Neural progenitor cell (in vitro differentiated cells): ENCODE measurements around the gene RIC3.

Source experiments
- EZH2 ChIP-seq: fragments of 200-600 bp; sonication (generic); IDR thresholded peaks from 2 replicates; pipeline ENCODE4 v1.6.1; 2017; ENCODE audit warnings: antibody characterized with exemption, mild to moderate bottlenecking, moderate library complexity
- EZH2phosphoT487 ChIP-seq: fragments of 200-600 bp; sonication (generic); IDR thresholded peaks from 2 replicates; pipeline ENCODE4 v1.6.1; 2017; ENCODE audit warnings: antibody characterized with exemption
- TF ChIP-seq, protein P1 (sequence below): fragments of 200-600 bp; sonication (generic); IDR thresholded peaks from 2 replicates; pipeline ENCODE4 v1.5.1; 2017; ENCODE audit warnings: antibody characterized with exemption, mild to moderate bottlenecking

GRCh38 chr11:8087756-8088155, 81.1 kb downstream of the RIC3 start:
- TF ChIP-seq, protein P1, sequence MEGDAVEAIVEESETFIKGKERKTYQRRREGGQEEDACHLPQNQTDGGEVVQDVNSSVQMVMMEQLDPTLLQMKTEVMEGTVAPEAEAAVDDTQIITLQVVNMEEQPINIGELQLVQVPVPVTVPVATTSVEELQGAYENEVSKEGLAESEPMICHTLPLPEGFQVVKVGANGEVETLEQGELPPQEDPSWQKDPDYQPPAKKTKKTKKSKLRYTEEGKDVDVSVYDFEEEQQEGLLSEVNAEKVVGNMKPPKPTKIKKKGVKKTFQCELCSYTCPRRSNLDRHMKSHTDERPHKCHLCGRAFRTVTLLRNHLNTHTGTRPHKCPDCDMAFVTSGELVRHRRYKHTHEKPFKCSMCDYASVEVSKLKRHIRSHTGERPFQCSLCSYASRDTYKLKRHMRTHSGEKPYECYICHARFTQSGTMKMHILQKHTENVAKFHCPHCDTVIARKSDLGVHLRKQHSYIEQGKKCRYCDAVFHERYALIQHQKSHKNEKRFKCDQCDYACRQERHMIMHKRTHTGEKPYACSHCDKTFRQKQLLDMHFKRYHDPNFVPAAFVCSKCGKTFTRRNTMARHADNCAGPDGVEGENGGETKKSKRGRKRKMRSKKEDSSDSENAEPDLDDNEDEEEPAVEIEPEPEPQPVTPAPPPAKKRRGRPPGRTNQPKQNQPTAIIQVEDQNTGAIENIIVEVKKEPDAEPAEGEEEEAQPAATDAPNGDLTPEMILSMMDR = no peak
- TF ChIP-seq EZH2phosphoT487 (no peak), EZH2 (no peak)
